Right lobe of liver (tissue), 6 donors: ENCODE results near the gene RBM26. TPM values are rescaled to one million over a fixed set of nuclear protein-coding genes. Genes with fewer than 3 reads are reported as not detected.

Experiments used
- ATAC-seq, 4 donors: fragments of 200-7000 bp; cut with Tn5 transposase; one replicate each; pipeline ENCODE4 v1.9.1; 2020; ENCODE audit warnings: mild to moderate bottlenecking in 4 of 4, moderate library complexity in 4 of 4
- DNase-seq, 3 donors: peaks; one replicate each; pipeline ENCODE4 v3.0.0-alpha.2; 2020
- H3K27ac ChIP-seq, 3 donors: fragments of 200-600 bp; one replicate each; pipeline ENCODE4 v1.8.0; 2022
- H3K27me3 ChIP-seq, 2 donors: fragments of 200-600 bp; one replicate each; pipeline ENCODE4 v1.8.0; 2022
- H3K36me3 ChIP-seq, 4 donors: fragments of 200-600 bp; sonication (generic) in 1 of 4; one replicate each; pipeline versions ENCODE4 v1.5.1 to v1.8.0; 2017 to 2022; ENCODE audit warnings: control low read depth in 1 of 4
- H3K4me1 ChIP-seq, 4 donors: fragments of 200-600 bp; sonication (generic) in 1 of 4; one replicate each; pipeline versions ENCODE4 v1.5.1 to v1.8.0; 2017 to 2022; ENCODE audit warnings: control low read depth in 1 of 4
- H3K4me3 ChIP-seq, 3 donors: fragments of 200-600 bp; one replicate each; pipeline ENCODE4 v1.8.0; 2022
- H3K9me3 ChIP-seq, 4 donors: fragments of 200-600 bp; sonication (generic) in 1 of 4; one replicate each; pipeline versions ENCODE4 v1.5.1 to v1.8.0; 2017 to 2022; ENCODE audit warnings: control low read depth in 1 of 4
- CTCF ChIP-seq, 4 donors: fragments of 200-600 bp in 3 of 4; fragments of 450-650 bp in 1 of 4; IDR thresholded peaks; one replicate each; pipeline versions ENCODE4 v1.5.1 to v1.8.0; 2016 to 2022; ENCODE audit warnings: antibody characterized with exemption in 4 of 4, mild to moderate bottlenecking in 2 of 4
- POLR2A ChIP-seq: fragments of 450-650 bp; IDR thresholded peaks from one replicate; pipeline ENCODE4 v1.6.1; 2017; ENCODE audit warnings: antibody characterized with exemption, mild to moderate bottlenecking
- WGBS: methylation state at CpG from one replicate; pipeline ENCODE4 v1.1.6; 2018; ENCODE audit warnings: low coverage, low lambda C conversion rate; ENCODE audit not compliant: insufficient coverage; ENCODE audit errors: missing lambda C conversion rate; 5-methylcytosine and 5-hydroxymethylcytosine counted together
- intact Hi-C, 2 donors: fragments of 100-400 bp; cut with DNase I; formaldehyde crosslinking; loops; one replicate each; pipeline versions ENCODE4 v1.11.2 to v1.14.1; 2022
- total RNA-seq, 6 experiments: library from RNA; depleted of rRNA in 2 of 6; stranded (reverse); fragments of >200 nt in 2 of 6; fragmentation: NEBNext Ultra II Directional in 3 of 6; extraction: Animal tissue kit (Norgen Biotek cat#: 25700) in 3 of 6; gene quantifications; one replicate each; pipeline versions ENCODE4 v1.1.0 to v1.2.4, GENCODE V29; 2016 to 2023
- donor health status: DM: no; HTN: yes; CAD: no.
- donor health status: DM: no; HTN: no; CAD: no.
- donor health status: DM: no; HTN: no; CAD: no.
- donor health status: DM: no; HTN: yes; CAD: no.
- donor health status: DM: no; HTN: yes; CAD: no.

Gene RBM26
- total RNA-seq, 6 experiments from 2014 or later: 12.9 to 16.7 (median 15.1) TPM

- ATAC-seq (peak in 2 of 4 donors; percentile 13 to 33), DNase-seq (no peak)
- intact Hi-C loops: no loop called here
- Histone ChIP-seq H3K27ac (no peak overlapping the region), H3K4me3 (no peak overlapping the region), H3K4me1 (peaks cover 0 to 22% (median 0%) of the 10 kb centered on the region in 4 donors), H3K27me3 (no peaks in the 10 kb centered on the region), H3K36me3 (no peaks in the 10 kb centered on the region), H3K9me3 (no peaks in the 10 kb centered on the region)
- no peak for TF ChIP-seq POLR2A
- 68% methylated on average over 6 of the region's 6 CpGs for WGBS
These were observed 13.0 kb downstream of the RBM26 start for GRCh38 chr13:79392882-79393563.

- ATAC-seq: no peak
- H3K27me3 ChIP-seq: no peaks in the 10 kb centered on the region
- H3K4me3 ChIP-seq: no peak overlapping the region
- H3K27ac ChIP-seq: no peak overlapping the region
- H3K9me3 ChIP-seq: no peaks in the 10 kb centered on the region
- intact Hi-C loops: no loop called here
- WGBS: 50% methylated on average over 1 of the region's 1 CpG
- no peak for DNase-seq
- no peaks in the 10 kb centered on the region for H3K36me3 ChIP-seq
- peaks cover 0 to 42% (median 0%) of the 10 kb centered on the region in 4 donors for H3K4me1 ChIP-seq
- TF ChIP-seq CTCF (IDR thresholded peaks at IDR 0.05): no peak
These were observed 17.0 kb downstream of the RBM26 start for GRCh38 chr13:79389026-79389425.

GRCh38 chr13:79387853-79388252 lies 18.2 kb downstream of the RBM26 start:
- H3K27me3 ChIP-seq: no peaks in the 10 kb centered on the region
- H3K4me3 ChIP-seq: no peak overlapping the region
- H3K9me3 ChIP-seq: no peaks in the 10 kb centered on the region
- no peak for DNase-seq
- no peaks in the 10 kb centered on the region for H3K36me3 ChIP-seq
- peaks cover 0 to 30% (median 0%) of the 10 kb centered on the region in 4 donors for H3K4me1 ChIP-seq
- no peak for ATAC-seq
- TF ChIP-seq CTCF (IDR thresholded peaks at IDR 0.05) (no peak), POLR2A (no peak)
- 73% methylated on average over 4 of the region's 4 CpGs for WGBS
- H3K27ac ChIP-seq: no peak overlapping the region
- intact Hi-C loops: no loop called here

- H3K9me3 ChIP-seq: no peaks in the 10 kb centered on the region
- no peaks in the 10 kb centered on the region for H3K27me3 ChIP-seq
- DNase-seq (no peak), ATAC-seq (peak in 1 of 4 donors; percentile 19)
- H3K4me3 ChIP-seq: no peak overlapping the region
- intact Hi-C loops: no loop called here
- no peak overlapping the region for H3K27ac ChIP-seq
- 79% methylated on average over 1 of the region's 1 CpG for WGBS
- TF ChIP-seq CTCF (IDR thresholded peaks at IDR 0.05) (no peak), POLR2A (no peak)
- H3K36me3 ChIP-seq: no peaks in the 10 kb centered on the region
- peaks cover 0 to 27% (median 2%) of the 10 kb centered on the region in 4 donors for H3K4me1 ChIP-seq
These were observed 19.8 kb downstream of the RBM26 start for GRCh38 chr13:79386125-79386826.

- intact Hi-C loops: no loop called here
- no peak for DNase-seq
- ATAC-seq: peak in 3 of 4 donors; percentile 23 to 76 (median 61)
- H3K27ac ChIP-seq: no peak overlapping the region
- H3K27me3 ChIP-seq: no peaks in the 10 kb centered on the region
- H3K36me3 ChIP-seq: no peaks in the 10 kb centered on the region
- H3K4me1 ChIP-seq: peaks cover 0 to 27% (median 3%) of the 10 kb centered on the region in 4 donors
- no peaks in the 10 kb centered on the region for H3K9me3 ChIP-seq
- H3K4me3 ChIP-seq: no peak overlapping the region
- TF ChIP-seq CTCF (IDR thresholded peaks at IDR 0.05): no peak
- TF ChIP-seq POLR2A: no peak
- 27% methylated on average over 1 of the region's 1 CpG for WGBS
These were observed 20.4 kb downstream of the RBM26 start for GRCh38 chr13:79385694-79386093.
